ENCODE measurements around the gene PLA1A. TPM values are rescaled to one million over a fixed set of nuclear protein-coding genes. Genes with fewer than 3 reads are reported as not detected.
A peak's percentile ranks its signal among the peaks of the same experiment; 100 is the strongest.

PLA1A gene
- polyA plus RNA-seq, 3 donors: 0.36 TPM; not detected in 2

DNA sequence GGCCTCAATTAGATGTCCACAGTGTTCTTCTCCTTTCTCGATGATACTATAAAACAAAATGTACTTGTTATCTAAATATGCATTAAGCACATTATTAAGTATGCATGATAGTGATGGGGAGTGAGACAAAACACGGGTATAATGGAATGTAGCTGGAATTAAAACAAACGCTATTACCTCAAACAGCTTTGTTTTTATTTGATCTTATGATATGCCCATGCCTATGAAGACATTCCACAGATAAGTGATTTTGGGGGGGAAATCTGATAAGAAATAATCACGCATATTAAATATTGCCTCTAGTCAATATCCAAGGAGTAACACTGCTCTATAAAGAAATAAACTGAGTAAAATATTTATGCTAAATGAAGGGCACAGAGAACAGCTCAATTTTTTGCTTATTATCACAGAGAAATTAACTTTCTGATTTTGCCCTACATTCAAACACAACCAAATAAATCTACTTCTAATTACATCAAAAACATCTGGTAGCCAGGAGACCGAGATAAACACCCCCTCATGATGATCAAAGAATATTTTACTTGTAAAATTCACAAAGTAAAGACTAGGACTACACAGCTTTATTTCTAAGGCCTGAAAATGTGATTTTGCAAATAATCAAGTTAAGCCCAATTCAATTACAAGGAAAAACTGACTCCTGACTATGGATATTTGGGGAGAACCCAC is 77.6 kb downstream of the PLA1A start:
- TF ChIP-seq, protein P1, sequence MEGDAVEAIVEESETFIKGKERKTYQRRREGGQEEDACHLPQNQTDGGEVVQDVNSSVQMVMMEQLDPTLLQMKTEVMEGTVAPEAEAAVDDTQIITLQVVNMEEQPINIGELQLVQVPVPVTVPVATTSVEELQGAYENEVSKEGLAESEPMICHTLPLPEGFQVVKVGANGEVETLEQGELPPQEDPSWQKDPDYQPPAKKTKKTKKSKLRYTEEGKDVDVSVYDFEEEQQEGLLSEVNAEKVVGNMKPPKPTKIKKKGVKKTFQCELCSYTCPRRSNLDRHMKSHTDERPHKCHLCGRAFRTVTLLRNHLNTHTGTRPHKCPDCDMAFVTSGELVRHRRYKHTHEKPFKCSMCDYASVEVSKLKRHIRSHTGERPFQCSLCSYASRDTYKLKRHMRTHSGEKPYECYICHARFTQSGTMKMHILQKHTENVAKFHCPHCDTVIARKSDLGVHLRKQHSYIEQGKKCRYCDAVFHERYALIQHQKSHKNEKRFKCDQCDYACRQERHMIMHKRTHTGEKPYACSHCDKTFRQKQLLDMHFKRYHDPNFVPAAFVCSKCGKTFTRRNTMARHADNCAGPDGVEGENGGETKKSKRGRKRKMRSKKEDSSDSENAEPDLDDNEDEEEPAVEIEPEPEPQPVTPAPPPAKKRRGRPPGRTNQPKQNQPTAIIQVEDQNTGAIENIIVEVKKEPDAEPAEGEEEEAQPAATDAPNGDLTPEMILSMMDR (IDR thresholded peaks at IDR 0.05): no peak
- peaks cover 18% of the 10 kb centered on the region for H3K4me1 Mint-ChIP-seq
- no CpG with 5 or more reads among the region's 5 CpGs for WGBS (ENCODE audit: insufficient coverage)
- no peaks in the 10 kb centered on the region for H3K9me3 Mint-ChIP-seq
- Histone ChIP-seq H3K4me1 (ENCODE audit: control insufficient read depth in 1 of 2, insufficient read depth in 2 of 2, low read length in 2 of 2) (peaks cover 9 to 20% of the 10 kb centered on the region in 2 donors), H3K27ac (ENCODE audit: low read depth in 1 of 2, low read length in 2 of 2) (peak overlapping the region in 1 of 2 donors; percentile 98), H3K36me3 (replicated peaks in 1 of 2; ENCODE audit: control insufficient read depth in 1 of 2, insufficient read depth in 2 of 2, low read length in 2 of 2) (peaks cover 47 to 54% of the 10 kb centered on the region in 2 donors), H4K20me1 (ENCODE audit: insufficient read depth, low read length) (no peaks in the 10 kb centered on the region), H3K9ac (ENCODE audit: insufficient read depth, low read length, poor library complexity, severe bottlenecking) (no peak overlapping the region), H2AFZ (ENCODE audit: insufficient read depth, low read depth, low read length, poor library complexity, severe bottlenecking) (no peak overlapping the region), H3K9me3 (replicated peaks in 1 of 2; ENCODE audit: control insufficient read depth in 1 of 2, insufficient read depth in 1 of 2, low read length in 2 of 2) (no peaks in the 10 kb centered on the region), H3K4me2 (replicated peaks; ENCODE audit: extremely low read depth, low read length, poor library complexity, severe bottlenecking) (no peak overlapping the region), H3K27me3 (ENCODE audit: control insufficient read depth in 2 of 2, insufficient read depth in 2 of 2, low read length in 2 of 2) (no peaks in the 10 kb centered on the region), H3K4me3 (replicated peaks in 1 of 3; ENCODE audit: low read depth in 2 of 3, low read length in 3 of 3) (no peak overlapping the region), H3K79me2 (ENCODE audit: insufficient read depth, low read length) (peaks cover 33% of the 10 kb centered on the region)
- peak overlapping the region in 4 of 7 donors; percentile 72 to 99 (median 86) for H3K27ac Mint-ChIP-seq
- no peak for DNase-seq
- H3K36me3 Mint-ChIP-seq: peaks cover 48 to 49% of the 10 kb centered on the region in 2 donors
- no peak overlapping the region for H3K4me3 Mint-ChIP-seq
- no peaks in the 10 kb centered on the region for H3K27me3 Mint-ChIP-seq (ENCODE audit: low read depth in 3 of 3)
- intact Hi-C loops (cut with micrococcal nuclease): loop anchor here (5.0 to 10.0 kb wide), 3 partner anchors 38 to 211 kb away; partner anchors contain the start of genes POGLUT1 (in 1 of the 2), TIMMDC1 (in 1 of the 2) and TMEM39A (in 1 of the 2)

DNA sequence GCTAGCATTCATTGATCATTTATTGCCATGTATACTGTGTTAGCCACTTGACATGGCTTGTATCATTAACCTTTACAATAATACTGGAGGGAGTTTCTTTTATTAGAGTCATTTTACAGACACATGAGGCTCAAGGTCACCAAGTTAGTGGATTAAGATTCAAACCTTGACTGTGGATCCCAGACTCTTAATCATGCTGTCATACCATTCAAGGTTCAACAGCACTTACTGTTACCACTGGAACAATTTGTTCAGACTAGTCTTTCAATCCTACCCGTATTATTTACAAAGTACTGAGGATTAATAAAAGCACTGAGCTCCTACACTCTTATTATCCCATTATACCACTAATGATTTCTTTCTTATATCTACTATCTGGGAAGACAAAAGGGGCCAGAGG is 78.3 kb downstream of the PLA1A start:
- Mint-ChIP-seq H3K9me3 (no peaks in the 10 kb centered on the region), H3K4me3 (peak overlapping the region; percentile 83 to 99), H3K4me1 (peaks cover 18% of the 10 kb centered on the region), H3K36me3 (peaks cover 41 to 43% of the 10 kb centered on the region in 2 donors), H3K27me3 (ENCODE audit: low read depth in 3 of 3) (no peaks in the 10 kb centered on the region), H3K27ac (peak overlapping the region in 5 of 7 donors; percentile 97 to 100 (median 99))
- intact Hi-C loops (cut with micrococcal nuclease): loop anchor here (2.0 to 10.0 kb wide), 4 partner anchors 39 to 211 kb away; partner anchors contain the start of genes TIMMDC1 (in 2 of the 2), POGLUT1 (in 1 of the 2) and TMEM39A (in 1 of the 2)
- H3K9me3 ChIP-seq (replicated peaks in 1 of 2; ENCODE audit: control insufficient read depth in 1 of 2, insufficient read depth in 1 of 2, low read length in 2 of 2): no peaks in the 10 kb centered on the region
- no CpG with 5 or more reads among the region's 1 CpG for WGBS (ENCODE audit: insufficient coverage)
- peak overlapping the region in 1 of 2 donors; percentile 98 for H3K27ac ChIP-seq (ENCODE audit: low read depth in 1 of 2, low read length in 2 of 2)
- no peaks in the 10 kb centered on the region for H3K27me3 ChIP-seq (ENCODE audit: control insufficient read depth in 2 of 2, insufficient read depth in 2 of 2, low read length in 2 of 2)
- H3K9ac ChIP-seq (ENCODE audit: insufficient read depth, low read length, poor library complexity, severe bottlenecking): peak overlapping the region; percentile 83
- H3K4me2 ChIP-seq (replicated peaks; ENCODE audit: extremely low read depth, low read length, poor library complexity, severe bottlenecking): peak overlapping the region; percentile 75
- H2AFZ ChIP-seq (ENCODE audit: insufficient read depth, low read depth, low read length, poor library complexity, severe bottlenecking): peak overlapping the region; percentile 88
- H3K79me2 ChIP-seq (ENCODE audit: insufficient read depth, low read length): peaks cover 33% of the 10 kb centered on the region
- no peaks in the 10 kb centered on the region for H4K20me1 ChIP-seq (ENCODE audit: insufficient read depth, low read length)
- peaks cover 9 to 20% of the 10 kb centered on the region in 2 donors for H3K4me1 ChIP-seq (ENCODE audit: control insufficient read depth in 1 of 2, insufficient read depth in 2 of 2, low read length in 2 of 2)
- no peak for DNase-seq
- peak overlapping the region in 1 of 3 experiments; percentile 89 for H3K4me3 ChIP-seq (replicated peaks in 1 of 3; ENCODE audit: low read depth in 2 of 3, low read length in 3 of 3)
- H3K36me3 ChIP-seq (replicated peaks in 1 of 2; ENCODE audit: control insufficient read depth in 1 of 2, insufficient read depth in 2 of 2, low read length in 2 of 2): peaks cover 40 to 47% of the 10 kb centered on the region in 2 donors
- TF ChIP-seq, protein P1 (IDR thresholded peaks at IDR 0.05): no peak
